Upper lobe of left lung (tissue), 4 donors: ENCODE data around the gene SATB1.

Source experiments
- CTCF ChIP-seq, 6 experiments: fragments of 450-650 bp in 4 of 6; fragments of 200-600 bp in 2 of 6; sonication (generic) in 2 of 6; IDR thresholded peaks; one replicate each; pipeline ENCODE4 v1.5.1; 2016 to 2019; ENCODE audit warnings: antibody characterized with exemption in 6 of 6
- POLR2A ChIP-seq, 4 donors: fragments of 450-650 bp; IDR thresholded peaks; one replicate each; pipeline ENCODE4 v1.5.1; 2016 to 2017; ENCODE audit warnings: antibody characterized with exemption in 4 of 4, mild to moderate bottlenecking in 2 of 4

DNA sequence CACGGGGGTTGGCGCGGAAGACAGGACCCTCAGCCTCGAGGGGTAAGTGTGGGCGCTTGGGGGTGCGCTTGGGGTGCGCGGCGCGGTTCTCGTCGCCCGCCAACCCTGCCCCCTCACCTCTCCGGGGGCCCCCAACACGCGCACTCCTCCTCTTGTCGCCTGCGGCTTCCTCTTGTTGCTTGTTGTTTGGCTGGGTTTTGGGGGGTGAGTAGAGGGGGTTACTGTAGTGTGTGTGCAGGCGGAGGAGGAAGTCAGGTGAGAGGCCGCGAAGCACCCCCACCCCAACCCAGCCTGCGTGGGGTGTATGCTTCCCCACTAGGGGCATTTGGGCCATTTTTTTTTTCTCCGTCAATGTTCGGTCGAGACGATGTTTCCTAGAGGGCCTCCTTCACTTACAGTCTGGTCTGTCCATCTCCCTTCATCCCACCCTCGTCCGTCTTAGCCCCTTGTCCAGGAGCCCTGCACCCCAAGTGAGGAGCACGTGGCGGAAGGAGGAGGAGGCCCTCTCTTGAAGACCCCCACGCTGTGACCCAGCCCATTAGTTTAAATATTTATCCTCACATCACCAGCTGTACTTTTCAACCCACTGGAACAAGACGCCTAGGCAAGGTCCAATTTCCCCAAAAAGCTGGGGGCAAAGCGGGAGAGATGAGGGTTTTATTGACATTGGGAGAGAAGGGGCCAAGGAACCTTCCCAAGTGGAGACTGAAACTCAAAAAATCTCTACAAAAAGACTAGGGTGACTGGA, 20.4 kb upstream of the SATB1 start:
- TF ChIP-seq CTCF (IDR thresholded peaks at IDR 0.05) (no peak), POLR2A (IDR thresholded peaks at IDR 0.05) (no peak)
